Neural crest cell (in vitro differentiated cells): ENCODE results near the gene NDC1. TPM values are rescaled to one million over a fixed set of nuclear protein-coding genes. Genes with fewer than 3 reads are reported as not detected.

ENCODE experiments used
- DNase-seq: peaks from one replicate; pipeline ENCODE4 v3.0.0; 2021; ENCODE audit warnings: low read depth, mixed read lengths, low spot score
- H3K27ac Mint-ChIP-seq: one replicate; pipeline ENCODE4 v1.8.0; 2021; ENCODE audit warnings: mild to moderate bottlenecking, mixed read lengths; ENCODE audit not compliant: unreplicated experiment
- H3K27me3 Mint-ChIP-seq: 2 replicates; pipeline ENCODE4 v1.8.0; 2021; ENCODE audit warnings: low read depth, mild to moderate bottlenecking, mixed read lengths
- H3K36me3 Mint-ChIP-seq: 2 replicates; pipeline ENCODE4 v1.8.0; 2021; ENCODE audit warnings: low read depth, mild to moderate bottlenecking, mixed read lengths
- H3K4me1 Mint-ChIP-seq: 2 replicates; pipeline ENCODE4 v1.8.0; 2021; ENCODE audit warnings: mixed read lengths
- H3K4me3 Mint-ChIP-seq: one replicate; pipeline ENCODE4 v1.8.0; 2021; ENCODE audit warnings: mild to moderate bottlenecking, mixed read lengths
- H3K9me3 Mint-ChIP-seq: 2 replicates; pipeline ENCODE4 v1.8.0; 2021; ENCODE audit warnings: mixed read lengths
- total RNA-seq: library from RNA; stranded (reverse); gene quantifications from 2 replicates; pipeline ENCODE4 v1.2.1, GENCODE V29; 2021
- TF ChIP-seq, protein P1 (sequence below): fragments of 200-600 bp; sonication (generic); conservative IDR thresholded peaks from 2 replicates; pipeline ENCODE4 v1.5.0; 2021; ENCODE audit warnings: antibody characterized with exemption, mild to moderate bottlenecking

Gene NDC1
- total RNA-seq, 1 donor from 2014 or later: 47.3 TPM

DNA sequence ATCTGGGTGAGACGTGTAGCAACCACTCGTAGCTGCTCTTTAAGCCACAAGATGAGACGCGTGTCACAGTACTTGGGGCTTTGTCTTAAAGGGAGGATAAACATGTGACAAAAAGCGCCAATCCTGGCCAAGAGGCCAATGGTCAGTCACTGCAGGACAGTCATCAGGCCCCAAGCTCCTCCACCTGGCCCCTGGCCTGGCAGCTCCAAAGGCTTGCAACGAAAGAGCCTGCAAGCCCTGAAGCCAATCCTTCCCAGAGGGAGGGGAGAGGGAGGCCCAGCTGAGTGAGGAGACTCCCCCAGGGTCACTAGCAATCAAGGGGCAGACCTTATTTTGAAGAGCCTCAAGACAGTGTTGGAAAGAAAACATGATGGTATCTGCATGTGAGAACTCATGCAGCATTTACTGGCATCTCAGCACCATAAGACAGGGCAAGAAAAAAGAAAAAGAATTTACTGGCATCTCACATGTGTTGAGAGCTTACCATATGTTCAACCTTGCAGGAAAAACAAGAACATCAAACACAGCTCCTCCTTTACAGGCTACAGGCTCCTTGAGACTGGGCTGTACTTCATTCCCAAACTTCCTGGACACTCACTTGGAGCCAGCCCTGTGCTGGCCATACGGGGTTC lies 110.5 kb downstream of the NDC1 start:
- Mint-ChIP-seq H3K4me3 (no peak overlapping the region), H3K9me3 (no peaks in the 10 kb centered on the region), H3K27me3 (peaks cover 25% of the 10 kb centered on the region), H3K36me3 (no peaks in the 10 kb centered on the region), H3K27ac (no peak overlapping the region), H3K4me1 (no peaks in the 10 kb centered on the region)
- DNase-seq: no peak
- TF ChIP-seq, protein P1, sequence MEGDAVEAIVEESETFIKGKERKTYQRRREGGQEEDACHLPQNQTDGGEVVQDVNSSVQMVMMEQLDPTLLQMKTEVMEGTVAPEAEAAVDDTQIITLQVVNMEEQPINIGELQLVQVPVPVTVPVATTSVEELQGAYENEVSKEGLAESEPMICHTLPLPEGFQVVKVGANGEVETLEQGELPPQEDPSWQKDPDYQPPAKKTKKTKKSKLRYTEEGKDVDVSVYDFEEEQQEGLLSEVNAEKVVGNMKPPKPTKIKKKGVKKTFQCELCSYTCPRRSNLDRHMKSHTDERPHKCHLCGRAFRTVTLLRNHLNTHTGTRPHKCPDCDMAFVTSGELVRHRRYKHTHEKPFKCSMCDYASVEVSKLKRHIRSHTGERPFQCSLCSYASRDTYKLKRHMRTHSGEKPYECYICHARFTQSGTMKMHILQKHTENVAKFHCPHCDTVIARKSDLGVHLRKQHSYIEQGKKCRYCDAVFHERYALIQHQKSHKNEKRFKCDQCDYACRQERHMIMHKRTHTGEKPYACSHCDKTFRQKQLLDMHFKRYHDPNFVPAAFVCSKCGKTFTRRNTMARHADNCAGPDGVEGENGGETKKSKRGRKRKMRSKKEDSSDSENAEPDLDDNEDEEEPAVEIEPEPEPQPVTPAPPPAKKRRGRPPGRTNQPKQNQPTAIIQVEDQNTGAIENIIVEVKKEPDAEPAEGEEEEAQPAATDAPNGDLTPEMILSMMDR: no peak

- Mint-ChIP-seq H3K4me1 (no peaks in the 10 kb centered on the region), H3K27me3 (peaks cover 15% of the 10 kb centered on the region), H3K27ac (no peak overlapping the region), H3K9me3 (no peaks in the 10 kb centered on the region), H3K4me3 (no peak overlapping the region), H3K36me3 (no peaks in the 10 kb centered on the region)
- DNase-seq: no peak
- TF ChIP-seq, protein P1: no peak
These were observed 112.0 kb downstream of the NDC1 start for GRCh38 chr1:53726009-53726600.

DNA sequence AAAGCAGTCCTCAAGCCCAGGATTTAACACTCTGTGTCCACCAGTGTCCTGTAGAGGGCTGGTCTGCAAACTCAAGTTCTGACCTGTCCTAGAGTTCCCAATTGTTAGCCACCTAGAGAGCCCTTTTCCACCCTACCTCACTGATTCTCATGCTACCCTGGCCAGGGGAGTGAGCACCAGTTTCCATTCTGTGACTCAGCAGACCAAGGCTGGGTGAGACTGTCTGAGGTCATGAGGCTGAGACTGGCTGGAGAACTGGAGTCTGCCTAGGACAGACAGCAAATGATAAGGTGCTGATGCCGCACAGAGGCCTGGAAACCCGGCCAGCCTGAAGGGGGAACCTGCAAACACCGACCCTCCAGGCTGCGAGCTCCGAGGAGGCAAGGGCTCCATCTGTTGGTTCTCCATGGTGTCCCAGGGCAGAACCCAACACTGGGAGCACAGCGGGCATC lies 112.8 kb downstream of the NDC1 start:
- no peak overlapping the region for H3K4me3 Mint-ChIP-seq
- TF ChIP-seq, protein P1: no peak
- H3K4me1 Mint-ChIP-seq: no peaks in the 10 kb centered on the region
- H3K36me3 Mint-ChIP-seq: no peaks in the 10 kb centered on the region
- H3K27me3 Mint-ChIP-seq: peaks cover 10% of the 10 kb centered on the region
- no peak overlapping the region for H3K27ac Mint-ChIP-seq
- no peak for DNase-seq
- no peaks in the 10 kb centered on the region for H3K9me3 Mint-ChIP-seq

DNA sequence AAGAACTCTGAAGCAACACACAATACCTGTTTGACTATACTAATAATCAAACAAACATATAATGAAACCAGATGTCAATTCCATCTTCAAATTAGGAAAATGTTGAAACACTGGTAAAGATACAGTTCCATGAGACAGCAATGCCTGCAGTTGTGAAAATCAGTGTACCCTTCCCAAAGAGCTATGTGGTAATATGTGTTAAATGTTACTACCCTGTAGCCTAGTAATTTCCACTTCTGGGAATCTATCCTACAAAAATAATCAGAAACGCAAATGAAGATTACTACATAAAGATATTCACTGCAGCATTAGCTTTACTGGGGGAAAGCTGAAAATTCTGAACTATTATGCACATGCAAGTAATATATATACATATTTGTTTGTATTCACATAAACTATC lies 116.1 kb downstream of the NDC1 start:
- Mint-ChIP-seq H3K36me3 (no peaks in the 10 kb centered on the region), H3K9me3 (no peaks in the 10 kb centered on the region), H3K27ac (no peak overlapping the region), H3K4me1 (no peaks in the 10 kb centered on the region), H3K27me3 (peaks cover 20% of the 10 kb centered on the region), H3K4me3 (no peak overlapping the region)
- DNase-seq: no peak
- TF ChIP-seq, protein P1: no peak

GRCh38 chr1:53721088-53721487 lies 117.0 kb downstream of the NDC1 start:
- Mint-ChIP-seq H3K4me3 (no peak overlapping the region), H3K9me3 (no peaks in the 10 kb centered on the region), H3K27me3 (peaks cover 20% of the 10 kb centered on the region), H3K27ac (no peak overlapping the region), H3K4me1 (no peaks in the 10 kb centered on the region), H3K36me3 (no peaks in the 10 kb centered on the region)
- no peak for DNase-seq
- TF ChIP-seq, protein P1: no peak
